Measurements from ENCODE around the gene CACUL1. TPM values are rescaled to one million over a fixed set of nuclear protein-coding genes. Genes with fewer than 3 reads are reported as not detected.
"Not testable (repeated sequence)": the region's sequence is repeated elsewhere in the genome, so short reads cannot be mapped to it uniquely, and the experiment has no call there.

CACUL1 gene
- total and polyA plus RNA-seq, 2 donors (not counting 3 experiments of a cell fraction or from before 2014, with no cell fraction given), result 6.0 to 35.1 TPM

DNA sequence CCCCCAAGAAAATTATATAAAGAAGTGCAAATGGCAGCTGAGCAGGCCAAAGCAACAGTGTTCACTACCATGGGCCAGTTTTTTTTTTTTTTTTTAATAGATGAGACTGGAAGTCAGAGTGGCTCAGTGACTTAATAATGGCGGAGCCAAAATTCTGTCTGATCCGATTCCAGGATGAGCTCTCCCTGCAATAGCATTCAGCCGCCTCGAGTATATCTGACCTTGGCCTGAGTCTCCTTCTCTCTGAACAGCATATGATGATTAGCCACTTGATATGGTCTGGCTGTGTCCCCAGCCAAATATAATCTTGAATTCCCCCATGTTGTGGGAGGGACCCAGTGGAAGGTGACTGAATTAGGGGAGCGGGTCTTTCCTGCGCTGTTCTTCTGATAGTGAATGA, 82.6 kb downstream of the CACUL1 start:
- no peak for FAIRE-seq
- Histone ChIP-seq H2AFZ (ENCODE audit: low read depth, low read length) (no peak overlapping the region), H3K4me3 (replicated peaks in 1 of 3; ENCODE audit: insufficient read depth in 1 of 3, low read depth in 1 of 3, low read length in 3 of 3) (no peak overlapping the region), H3K36me3 (ENCODE audit: control insufficient read depth in 2 of 2, extremely low read depth in 1 of 2, insufficient read depth in 2 of 2, low read length in 2 of 2) (peaks cover 0 to 4% of the 10 kb centered on the region in 2 experiments), H3K9me1 (replicated peaks; ENCODE audit: control insufficient read depth, extremely low read depth, insufficient read depth, low read length) (no peaks in the 10 kb centered on the region), H3K4me2 (ENCODE audit: insufficient read depth, low read length) (no peak overlapping the region), H3K79me2 (ENCODE audit: control insufficient read depth, insufficient read depth, low read length) (no peaks in the 10 kb centered on the region), H3K9ac (replicated peaks; ENCODE audit: extremely low read depth, insufficient read depth, low read length) (no peak overlapping the region), H4K20me1 (replicated peaks; ENCODE audit: control insufficient read depth, extremely low read depth, insufficient read depth, low read length) (no peaks in the 10 kb centered on the region), H3K4me1 (ENCODE audit: control insufficient read depth, extremely low read depth, insufficient read depth, low read length) (no peaks in the 10 kb centered on the region), H3K9me3 (replicated peaks; ENCODE audit: control insufficient read depth, insufficient read depth, low read length) (no peaks in the 10 kb centered on the region), H3K27ac (ENCODE audit: insufficient read depth, low read depth, low read length) (no peak overlapping the region), H3K27me3 (ENCODE audit: control insufficient read depth in 2 of 2, insufficient read depth in 2 of 2, low read length in 2 of 2) (no peaks in the 10 kb centered on the region)
- no peak for DNase-seq (ENCODE audit: low read depth, low spot score)
- dilution Hi-C loops (cut with MboI; ENCODE audit: extremely low pct_ligation_motif_present, low sequenced_read_pairs), result no loop called here
- CTCF ChIA-PET, result interaction anchor here (0.6 to 0.8 kb wide), 2 partner anchors 13 to 182 kb away, joined by 3 read pairs; no protein-coding TSS in a partner anchor
- intact Hi-C loops (cut with micrococcal nuclease), result no loop called here
- no TSS peak for BruUV-seq (replicated peaks)
- POLR2A ChIA-PET, result no interaction called here
- TF ChIP-seq JUN (IDR thresholded peaks at IDR 0.05; ENCODE audit: borderline replicate concordance, insufficient read depth, insufficient read length, low read depth) (no peak), MYC (IDR thresholded peaks at IDR 0.05; ENCODE audit: low read depth, low read length) (no peak), FOS (IDR thresholded peaks at IDR 0.05; ENCODE audit: borderline replicate concordance, insufficient read depth, low read length) (no peak), EZH2 (IDR thresholded peaks at IDR 0.05; ENCODE audit: borderline replicate concordance, low read depth, low read length, severe bottlenecking) (no peak), POLR2A (IDR thresholded peaks at IDR 0.05; ENCODE audit: low read depth, low read length) (no peak), GATA2 (IDR thresholded peaks at IDR 0.05; ENCODE audit: insufficient read depth, insufficient read length, low read depth, low read length) (no peak), CTCF (IDR thresholded peaks at IDR 0.05; ENCODE audit: extremely low read depth in 1 of 2, insufficient read depth in 1 of 2, low read depth in 1 of 2, low read length in 2 of 2) (no peak), POLR2AphosphoS5 (IDR thresholded peaks at IDR 0.05; ENCODE audit: insufficient read depth, low read depth, low read length) (no peak)
- TF ChIP-seq, protein P1, sequence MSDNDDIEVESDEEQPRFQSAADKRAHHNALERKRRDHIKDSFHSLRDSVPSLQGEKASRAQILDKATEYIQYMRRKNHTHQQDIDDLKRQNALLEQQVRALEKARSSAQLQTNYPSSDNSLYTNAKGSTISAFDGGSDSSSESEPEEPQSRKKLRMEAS (IDR thresholded peaks at IDR 0.05; ENCODE audit: insufficient read depth, insufficient read length), result no peak

- H2AFZ ChIP-seq (ENCODE audit: low read depth, low read length); H3K4me1 ChIP-seq (ENCODE audit: control insufficient read depth, extremely low read depth, insufficient read depth, low read length); H3K79me2 ChIP-seq (ENCODE audit: control insufficient read depth, insufficient read depth, low read length); DNase-seq (ENCODE audit: low read depth, low spot score); POLR2A ChIA-PET; intact Hi-C loops (cut with micrococcal nuclease); FAIRE-seq; H3K27me3 ChIP-seq (ENCODE audit: control insufficient read depth in 2 of 2, insufficient read depth in 2 of 2, low read length in 2 of 2); H3K4me3 ChIP-seq (replicated peaks in 1 of 3; ENCODE audit: insufficient read depth in 1 of 3, low read depth in 1 of 3, low read length in 3 of 3); BruUV-seq (replicated peaks); H3K9me1 ChIP-seq (replicated peaks; ENCODE audit: control insufficient read depth, extremely low read depth, insufficient read depth, low read length); H4K20me1 ChIP-seq (replicated peaks; ENCODE audit: control insufficient read depth, extremely low read depth, insufficient read depth, low read length); H3K9ac ChIP-seq (replicated peaks; ENCODE audit: extremely low read depth, insufficient read depth, low read length); dilution Hi-C loops (cut with MboI; ENCODE audit: extremely low pct_ligation_motif_present, low sequenced_read_pairs); H3K9me3 ChIP-seq (replicated peaks; ENCODE audit: control insufficient read depth, insufficient read depth, low read length); H3K27ac ChIP-seq (ENCODE audit: insufficient read depth, low read depth, low read length); H3K36me3 ChIP-seq (ENCODE audit: control insufficient read depth in 2 of 2, extremely low read depth in 1 of 2, insufficient read depth in 2 of 2, low read length in 2 of 2); H3K4me2 ChIP-seq (ENCODE audit: insufficient read depth, low read length): not testable (repeated sequence)
- CTCF ChIA-PET, result interaction anchor here (0.8 kb wide), 1 partner anchor 14 kb away, joined by 3 read pairs; no protein-coding TSS in a partner anchor
Measured at GRCh38 chr10:118671221-118671620, 83.5 kb downstream of the CACUL1 start.
